Right ventricle myocardium inferior (tissue), 1 donor: Measurements from ENCODE around the gene SCFD2. TPM values are rescaled to one million over a fixed set of nuclear protein-coding genes. Genes with fewer than 3 reads are reported as not detected.
A peak's percentile ranks its signal among the peaks of the same experiment; 100 is the strongest.

ENCODE experiments used
- ATAC-seq: fragments of 200-7000 bp; cut with Tn5 transposase; one replicate; pipeline ENCODE4 v1.9.1; 2020; ENCODE audit warnings: mild to moderate bottlenecking, moderate library complexity
- DNase-seq: peaks from one replicate; pipeline ENCODE4 v3.0.0; 2021; ENCODE audit errors: missing footprints
- intact Hi-C: fragments of 100-400 bp; cut with DNase I; formaldehyde crosslinking; loops from one replicate; pipeline ENCODE4 v1.11.0; 2022
- total RNA-seq: library from RNA; stranded (reverse); fragmentation: NEBNext Ultra II Directional; extraction: Animal tissue kit (Norgen Biotek cat#: 25700); gene quantifications from one replicate; pipeline ENCODE4 v1.2.1, GENCODE V29; 2021
- donor health status: DM: no; HTN: yes; CAD: no; lungs with severe emphysema.

The SCFD2 gene
- total RNA-seq, 1 donor from 2014 or later = 10.0 TPM

- intact Hi-C loops = no loop called here
- DNase-seq = no peak
- ATAC-seq = no peak
Observed at GRCh38 chr4:52876069-52876468, 489.8 kb downstream of the SCFD2 start.

DNA sequence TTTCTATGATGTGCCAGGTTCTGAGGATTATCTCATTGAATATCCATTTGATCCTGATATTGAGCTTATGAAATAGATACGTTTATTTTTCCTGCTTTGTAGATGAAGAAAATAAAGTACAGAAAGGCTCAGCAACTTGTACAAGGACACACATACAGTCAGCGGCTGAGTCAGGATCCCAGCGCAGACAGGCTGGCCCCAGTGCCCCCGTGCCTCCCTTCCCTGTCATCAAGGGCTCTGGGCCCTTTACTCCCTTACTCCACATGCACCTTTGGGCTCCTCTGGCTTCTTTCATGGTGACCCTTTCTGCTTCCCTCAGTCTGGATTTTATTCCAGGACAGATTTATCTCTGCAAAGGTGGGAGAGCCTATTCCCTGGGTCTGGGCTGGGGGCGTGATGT, 490.9 kb downstream of the SCFD2 start:
- ATAC-seq (no peak), DNase-seq (no peak)
- intact Hi-C loops = loop anchor here (5.0 kb wide), 1 partner anchor 37 kb away; no protein-coding TSS in a partner anchor

GRCh38 chr4:52873861-52874343, 492.0 kb downstream of the SCFD2 start:
- intact Hi-C loops = loop anchor here (5.0 kb wide), 1 partner anchor 38 kb away; no protein-coding TSS in a partner anchor
- ATAC-seq = peak; percentile 65
- DNase-seq = no peak

GRCh38 chr4:52873191-52873590, 492.7 kb downstream of the SCFD2 start:
- ATAC-seq (no peak), DNase-seq (no peak)
- intact Hi-C loops = loop anchor here (5.0 kb wide), 1 partner anchor 39 kb away; no protein-coding TSS in a partner anchor

DNA sequence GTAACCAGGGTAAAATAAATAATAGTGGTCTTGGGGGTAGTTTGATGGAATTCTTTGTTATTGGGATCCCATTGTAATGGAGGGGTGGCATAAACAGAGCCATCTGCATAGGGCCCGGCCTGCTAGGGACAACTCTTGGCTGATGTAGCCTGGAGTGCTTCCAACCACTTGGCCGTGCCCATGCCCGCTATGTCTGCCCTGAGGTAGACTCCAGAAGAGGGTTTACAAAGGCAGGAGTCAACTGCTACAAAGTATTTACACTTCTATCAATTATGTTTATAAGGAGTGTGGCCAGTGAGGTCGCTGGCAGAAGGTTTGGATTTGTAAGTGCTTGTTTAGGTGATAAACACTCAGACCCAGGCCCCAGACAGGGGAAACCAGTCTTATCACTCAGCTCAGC, 495.6 kb downstream of the SCFD2 start:
- intact Hi-C loops = loop anchor here (5.0 kb wide), 1 partner anchor 42 kb away; no protein-coding TSS in a partner anchor
- ATAC-seq (peak; percentile 56), DNase-seq (peak; percentile 66)

DNA sequence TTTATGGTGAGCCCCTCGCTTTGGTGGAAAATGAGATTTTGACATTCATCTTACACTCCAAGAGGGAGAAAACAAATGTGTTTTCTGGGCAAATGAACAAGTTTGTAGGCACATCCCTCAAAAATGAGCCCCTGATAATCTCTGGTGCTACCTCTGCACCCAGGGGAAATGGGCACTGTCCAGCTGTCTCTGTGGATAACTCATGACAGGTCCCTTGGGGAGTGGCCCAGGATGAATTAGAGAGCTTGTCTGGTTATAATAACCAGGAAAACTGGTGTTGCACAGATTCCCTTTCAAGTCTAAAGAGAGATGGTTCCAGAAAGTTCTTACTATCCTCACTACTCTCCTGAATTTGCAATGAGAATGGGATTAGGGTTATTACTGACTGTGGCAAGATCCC, 496.2 kb downstream of the SCFD2 start:
- intact Hi-C loops = loop anchor here (2.0 to 10.0 kb wide), 5 partner anchors 43 to 265 kb away; partner anchors contain the start of gene ERVMER34-1
- ATAC-seq (no peak), DNase-seq (no peak)

DNA sequence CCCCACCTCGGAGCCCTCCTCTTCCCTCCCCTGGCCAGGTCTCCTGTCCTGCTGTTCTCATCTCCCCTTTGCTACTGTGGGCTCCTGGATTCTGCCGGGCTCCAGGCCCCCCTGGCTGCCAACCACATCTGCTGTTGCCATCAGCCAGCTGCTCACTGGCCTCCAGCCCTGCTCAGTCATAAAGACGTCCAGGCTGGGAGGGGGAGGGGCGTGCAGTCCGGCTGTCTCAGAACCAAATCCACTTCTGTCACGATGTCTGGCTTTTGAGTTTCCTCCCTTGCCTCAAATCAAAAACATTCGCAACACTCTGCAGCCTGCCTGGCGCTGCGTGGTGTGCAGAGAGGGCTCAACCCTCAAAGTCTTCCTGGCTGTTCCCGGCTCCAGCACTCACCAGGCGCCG, 496.7 kb downstream of the SCFD2 start:
- intact Hi-C loops = loop anchor here (2.0 to 10.0 kb wide), 4 partner anchors 88 to 264 kb away; partner anchors contain the start of gene ERVMER34-1
- DNase-seq (peak; percentile 80), ATAC-seq (peak; percentile 43)

- DNase-seq (peak; percentile 66), ATAC-seq (peak; percentile 88)
- intact Hi-C loops = loop anchor here (2.0 to 10.0 kb wide), 4 partner anchors 89 to 263 kb away; partner anchors contain the start of gene ERVMER34-1
Observed at GRCh38 chr4:52868133-52868532, 497.7 kb downstream of the SCFD2 start.

DNA sequence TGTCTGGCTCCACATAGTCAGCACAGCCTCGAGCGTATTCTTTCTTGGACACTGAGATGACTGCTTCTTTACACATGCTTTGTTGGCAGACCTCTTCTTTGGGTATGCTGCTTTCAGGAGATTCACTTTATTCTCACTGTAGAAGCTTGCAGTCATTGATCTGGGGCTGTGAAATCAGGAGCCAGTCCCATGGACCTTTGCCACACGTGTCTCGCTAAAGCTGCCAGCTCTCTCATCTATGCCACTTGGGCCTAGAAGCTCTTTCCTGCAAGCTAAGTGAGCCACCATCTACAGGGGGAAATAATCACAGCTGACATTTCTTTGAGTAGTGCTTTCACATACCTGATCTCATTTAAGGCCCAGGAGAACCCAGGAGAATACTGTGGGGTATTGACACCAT, 498.7 kb downstream of the SCFD2 start:
- no peak for ATAC-seq
- intact Hi-C loops = loop anchor here (5.0 to 10.0 kb wide), 3 partner anchors 90 to 262 kb away; no protein-coding TSS in a partner anchor
- no peak for DNase-seq

DNA sequence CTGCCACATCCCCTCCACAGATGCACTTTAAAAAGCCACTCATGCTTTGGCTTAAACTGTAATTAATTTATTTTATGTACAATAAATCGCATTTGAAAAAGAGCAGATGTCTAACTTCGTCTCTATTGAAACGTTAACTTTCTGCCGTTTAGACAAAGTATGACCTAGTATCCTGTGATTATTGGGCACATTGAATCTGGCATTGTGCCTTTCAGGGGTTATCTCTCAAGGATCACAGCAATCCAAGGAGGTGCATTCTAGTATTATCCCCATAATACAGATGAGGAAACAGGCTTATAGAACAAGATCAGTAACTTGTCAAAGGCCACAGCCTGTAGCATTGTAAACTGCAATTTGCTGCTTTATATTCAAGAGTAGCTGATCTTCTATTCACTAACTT, 499.1 kb downstream of the SCFD2 start:
- intact Hi-C loops = loop anchor here (5.0 to 10.0 kb wide), 3 partner anchors 91 to 262 kb away; no protein-coding TSS in a partner anchor
- DNase-seq (no peak), ATAC-seq (no peak)

DNA sequence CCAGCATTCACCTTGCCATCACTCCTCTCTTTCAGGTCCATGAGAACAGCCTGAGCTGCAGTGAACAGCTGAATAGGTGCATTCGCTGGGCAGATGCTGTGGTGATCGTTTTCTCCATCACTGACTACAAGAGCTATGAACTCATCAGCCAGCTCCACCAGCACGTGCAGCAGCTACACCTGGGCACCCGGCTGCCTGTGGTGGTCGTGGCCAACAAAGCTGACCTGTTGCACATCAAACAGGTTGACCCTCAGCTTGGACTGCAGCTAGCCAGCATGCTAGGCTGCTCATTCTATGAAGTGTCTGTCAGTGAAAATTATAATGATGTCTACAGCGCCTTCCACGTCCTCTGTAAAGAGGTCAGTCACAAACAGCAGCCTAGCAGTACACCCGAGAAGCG, 500.6 kb downstream of the SCFD2 start:
- no peak for DNase-seq
- no peak for ATAC-seq
- intact Hi-C loops = loop anchor here (5.0 to 10.0 kb wide), 3 partner anchors 92 to 260 kb away; no protein-coding TSS in a partner anchor

- no peak for ATAC-seq
- DNase-seq = no peak
- intact Hi-C loops = loop anchor here (5.0 to 10.0 kb wide), 6 partner anchors 42 to 317 kb away; partner anchors contain the start of gene USP46
Observed at GRCh38 chr4:52864793-52865192, 501.1 kb downstream of the SCFD2 start.

DNA sequence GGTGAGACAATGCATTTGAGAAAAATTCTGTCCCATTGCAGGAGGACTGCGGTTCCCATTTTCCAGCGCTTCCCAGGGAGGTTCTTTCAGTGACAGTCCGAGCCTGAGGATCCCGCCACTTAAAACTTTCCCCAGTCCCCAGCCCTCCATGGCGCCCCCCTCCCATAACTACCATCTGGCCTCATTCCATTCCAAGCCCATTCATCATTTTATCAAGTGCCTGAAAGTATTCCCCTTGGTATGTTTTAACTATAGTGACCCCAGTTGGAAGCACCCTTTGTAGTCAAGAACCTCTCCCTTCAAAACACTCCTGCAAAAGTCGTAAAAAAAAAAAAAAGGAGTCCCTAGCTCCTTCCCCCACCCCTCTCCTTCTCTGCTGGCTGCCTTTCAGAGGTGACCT, 502.5 kb downstream of the SCFD2 start:
- intact Hi-C loops = loop anchor here (2.0 to 10.0 kb wide), 5 partner anchors 41 to 316 kb away; partner anchors contain the start of gene USP46
- DNase-seq (no peak), ATAC-seq (no peak)

GRCh38 chr4:52862639-52863161, 503.2 kb downstream of the SCFD2 start:
- intact Hi-C loops = loop anchor here (2.0 to 10.0 kb wide), 5 partner anchors 40 to 315 kb away; partner anchors contain the start of gene USP46
- DNase-seq (no peak), ATAC-seq (no peak)

GRCh38 chr4:52861879-52862616, 503.8 kb downstream of the SCFD2 start, which contains the start of gene RASL11B:
RASL11B (plus strand) TSS chr4:52862317; CDS start chr4:52862508, 191 bp downstream.
- intact Hi-C loops = loop anchor here (2.0 to 10.0 kb wide), 5 partner anchors 40 to 315 kb away; partner anchors contain the start of gene USP46
- DNase-seq (peak; percentile 90), ATAC-seq (peak; percentile 99)

GRCh38 chr4:52861171-52861823, 504.6 kb downstream of the SCFD2 start:
- DNase-seq = no peak
- ATAC-seq = no peak
- intact Hi-C loops = loop anchor here (5.0 to 10.0 kb wide), 4 partner anchors 39 to 314 kb away; partner anchors contain the start of gene USP46

DNA sequence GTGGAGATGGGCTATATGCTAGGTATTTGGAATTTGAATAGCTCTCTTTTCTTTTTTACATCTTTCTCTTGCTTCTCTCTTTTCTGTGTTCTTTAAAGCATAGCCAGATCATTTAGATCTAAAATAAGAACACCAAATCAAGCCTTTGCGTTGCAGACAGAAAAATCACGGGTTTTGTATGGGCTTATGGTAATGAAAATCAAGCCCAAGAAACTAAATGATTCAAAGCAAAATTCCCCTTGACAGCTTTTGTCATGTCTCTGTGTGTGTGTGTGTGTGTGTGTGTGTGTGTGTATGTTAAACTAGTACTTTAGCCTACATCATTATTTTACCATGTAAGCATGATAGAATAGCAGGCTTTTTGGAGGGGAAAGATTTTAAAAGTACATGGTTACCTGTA, 505.5 kb downstream of the SCFD2 start:
- intact Hi-C loops = loop anchor here (5.0 to 10.0 kb wide), 4 partner anchors 38 to 313 kb away; partner anchors contain the start of gene USP46
- no peak for ATAC-seq
- no peak for DNase-seq

DNA sequence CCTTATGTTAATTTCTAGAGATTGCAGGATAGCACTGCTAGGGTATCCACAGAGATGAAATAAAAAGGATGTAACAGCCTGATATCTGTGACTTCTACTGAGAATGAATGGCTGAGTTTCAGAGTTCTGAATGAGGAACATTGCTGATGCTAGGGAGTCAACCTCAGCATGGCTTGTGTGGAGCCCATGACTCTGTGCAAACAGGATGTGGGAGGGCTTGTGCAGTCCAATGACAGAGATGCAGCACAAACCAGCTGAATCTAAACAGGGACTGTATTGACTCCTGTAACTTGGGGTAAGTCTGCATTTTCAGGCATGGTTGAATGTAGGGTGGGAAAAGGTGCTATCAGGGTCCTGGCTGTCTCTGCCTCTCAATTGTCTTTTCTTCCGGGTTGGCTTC, 509.1 kb downstream of the SCFD2 start:
- ATAC-seq (no peak), DNase-seq (no peak)
- intact Hi-C loops = no loop called here

DNA sequence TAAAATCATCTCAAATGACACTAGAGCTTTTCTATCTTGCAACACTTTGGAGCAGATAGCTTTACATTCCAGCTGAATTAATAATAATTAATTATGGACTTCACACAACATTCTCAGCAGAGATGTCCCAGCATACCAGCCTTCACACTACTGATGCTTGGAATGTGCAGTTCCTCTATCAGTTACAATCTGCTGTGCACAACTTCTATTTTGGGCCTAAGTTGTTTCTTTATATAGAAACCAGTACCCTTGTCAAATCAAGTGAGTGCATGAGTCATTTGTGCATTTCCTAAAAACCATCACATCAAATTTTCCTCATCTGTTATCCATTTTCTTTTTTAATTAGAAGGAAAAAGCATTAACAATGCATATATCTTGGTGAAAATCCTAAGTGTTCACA, 512.5 kb downstream of the SCFD2 start:
- intact Hi-C loops = no loop called here
- peak; percentile 37 for ATAC-seq

More for the DNA sequence above, 512.5 kb downstream of the SCFD2 start:
- no peak for DNase-seq
